Dendritic cell treated with granulocyte-macrophage colony-stimulating factor and Interleukin-4, amounts not matched to agents 40 ng/mL and 50 ng/mL, for 4 days (primary cell): ENCODE data around the gene GRM3.

Experiments used
- H3K27ac Mint-ChIP-seq: one replicate; pipeline ENCODE4 v1.8.0; 2022; ENCODE audit warnings: mild to moderate bottlenecking, mixed read lengths
- H3K27me3 Mint-ChIP-seq: one replicate; pipeline ENCODE4 v1.8.0; 2022; ENCODE audit warnings: mild to moderate bottlenecking, mixed read lengths
- H3K36me3 Mint-ChIP-seq: one replicate; pipeline ENCODE4 v1.8.0; 2022; ENCODE audit warnings: low read depth, mixed read lengths
- H3K4me1 Mint-ChIP-seq: one replicate; pipeline ENCODE4 v1.8.0; 2022; ENCODE audit warnings: low read depth, mixed read lengths
- H3K4me3 Mint-ChIP-seq: one replicate; pipeline ENCODE4 v1.8.0; 2022; ENCODE audit warnings: mild to moderate bottlenecking, moderate library complexity, mixed read lengths
- H3K9me3 Mint-ChIP-seq: one replicate; pipeline ENCODE4 v1.8.0; 2022; ENCODE audit warnings: mixed read lengths
- intact Hi-C: fragments of 100-400 bp; cut with micrococcal nuclease; formaldehyde crosslinking; loops from one replicate; pipeline ENCODE4 v1.15.0; 2022

Gene GRM3

DNA sequence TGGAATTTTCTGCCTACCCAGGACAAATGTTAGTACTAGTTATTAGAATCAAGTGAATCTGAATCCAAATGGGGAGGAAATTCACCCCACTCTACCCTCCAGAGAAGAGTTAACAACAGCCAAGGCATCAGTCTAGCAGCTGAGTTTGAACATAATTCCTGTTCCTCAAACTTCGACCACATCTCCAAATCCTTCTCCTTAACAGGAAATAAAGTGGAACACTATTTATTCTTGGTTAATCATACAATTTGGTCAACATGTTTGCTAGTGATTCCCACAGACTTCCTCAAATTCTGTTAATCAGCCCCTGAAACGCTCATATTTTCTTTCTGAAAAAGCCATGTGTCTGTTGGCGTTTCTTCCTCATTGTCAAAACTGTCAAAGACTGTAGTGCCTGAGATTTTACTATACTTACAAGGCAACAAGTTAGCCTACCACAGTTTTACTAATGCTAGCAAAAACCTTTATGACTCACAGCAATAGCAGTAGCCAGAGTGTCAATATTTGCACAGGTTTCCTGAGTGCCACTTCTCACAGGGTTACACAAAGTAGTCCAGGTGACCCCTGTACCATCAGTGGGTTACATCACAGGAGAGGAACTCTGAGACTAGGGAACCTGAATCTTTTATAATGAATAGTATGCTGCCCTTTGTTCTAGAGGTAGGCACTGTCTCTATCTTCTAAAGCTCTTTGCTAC lies 202.9 kb downstream of the GRM3 start:
- no peak overlapping the region for H3K4me3 Mint-ChIP-seq
- H3K27me3 Mint-ChIP-seq = no peaks in the 10 kb centered on the region
- no peaks in the 10 kb centered on the region for H3K9me3 Mint-ChIP-seq
- no peaks in the 10 kb centered on the region for H3K4me1 Mint-ChIP-seq
- intact Hi-C loops = no loop called here
- no peaks in the 10 kb centered on the region for H3K36me3 Mint-ChIP-seq
- no peak overlapping the region for H3K27ac Mint-ChIP-seq

DNA sequence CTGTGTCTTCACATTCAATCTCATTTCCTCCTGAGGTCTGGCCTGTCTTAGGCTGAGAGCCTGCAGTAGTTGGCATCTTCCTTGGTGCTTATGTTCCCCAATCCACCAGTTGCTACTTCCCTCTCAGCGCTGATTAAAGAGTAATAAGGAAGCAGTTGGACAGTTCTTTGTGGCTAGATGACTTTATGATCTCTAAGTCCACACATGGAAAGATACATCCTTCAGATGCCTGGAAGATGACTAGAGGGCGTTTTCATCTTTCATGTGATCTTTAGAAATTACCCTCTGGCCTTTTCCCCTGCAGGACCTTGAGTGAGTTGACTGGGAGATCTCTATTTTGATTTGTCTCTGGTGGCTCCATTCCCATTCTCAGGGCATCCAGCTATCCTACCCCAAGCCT lies 204.5 kb downstream of the GRM3 start:
- no peak overlapping the region for H3K27ac Mint-ChIP-seq
- intact Hi-C loops = no loop called here

GRCh38 chr7:86851566-86851965 lies 207.9 kb downstream of the GRM3 start:
- intact Hi-C loops = no loop called here
- Mint-ChIP-seq H3K4me3 (no peak overlapping the region), H3K27ac (no peak overlapping the region), H3K36me3 (no peaks in the 10 kb centered on the region), H3K9me3 (no peaks in the 10 kb centered on the region), H3K4me1 (no peaks in the 10 kb centered on the region), H3K27me3 (no peaks in the 10 kb centered on the region)

More for the DNA sequence above, 204.5 kb downstream of the GRM3 start:
- Mint-ChIP-seq H3K36me3 (no peaks in the 10 kb centered on the region), H3K9me3 (no peaks in the 10 kb centered on the region), H3K4me1 (no peaks in the 10 kb centered on the region), H3K4me3 (no peak overlapping the region), H3K27me3 (no peaks in the 10 kb centered on the region)

DNA sequence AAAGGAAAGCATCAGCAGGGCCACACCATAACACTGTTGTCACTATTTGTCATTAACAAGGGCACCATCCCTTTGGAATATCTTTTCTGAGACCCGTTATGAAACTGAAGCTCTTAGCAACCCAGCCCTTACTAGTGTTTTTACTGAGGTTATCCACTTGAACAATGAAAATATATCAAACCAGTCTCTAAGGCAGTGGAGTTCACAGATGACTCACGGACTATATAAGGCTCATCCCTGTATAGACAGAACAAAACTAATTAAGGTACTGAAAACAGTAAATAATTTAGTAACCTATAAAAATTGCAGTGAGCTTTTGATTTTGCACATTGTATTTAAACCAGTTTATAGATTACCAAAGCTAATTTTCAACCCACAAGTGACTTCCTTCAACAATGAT lies 219.7 kb downstream of the GRM3 start:
- intact Hi-C loops = no loop called here
- Mint-ChIP-seq H3K4me1 (no peaks in the 10 kb centered on the region), H3K27ac (no peak overlapping the region)

GRCh38 chr7:86867163-86867762 lies 223.6 kb downstream of the GRM3 start:
- intact Hi-C loops = no loop called here
- Mint-ChIP-seq H3K4me1 (no peaks in the 10 kb centered on the region), H3K27ac (no peak overlapping the region), H3K27me3 (no peaks in the 10 kb centered on the region), H3K9me3 (peaks cover 15% of the 10 kb centered on the region), H3K4me3 (no peak overlapping the region), H3K36me3 (no peaks in the 10 kb centered on the region)

More for the DNA sequence above, 219.7 kb downstream of the GRM3 start:
- Mint-ChIP-seq H3K9me3 (no peaks in the 10 kb centered on the region), H3K27me3 (no peaks in the 10 kb centered on the region), H3K4me3 (no peak overlapping the region), H3K36me3 (no peaks in the 10 kb centered on the region)

DNA sequence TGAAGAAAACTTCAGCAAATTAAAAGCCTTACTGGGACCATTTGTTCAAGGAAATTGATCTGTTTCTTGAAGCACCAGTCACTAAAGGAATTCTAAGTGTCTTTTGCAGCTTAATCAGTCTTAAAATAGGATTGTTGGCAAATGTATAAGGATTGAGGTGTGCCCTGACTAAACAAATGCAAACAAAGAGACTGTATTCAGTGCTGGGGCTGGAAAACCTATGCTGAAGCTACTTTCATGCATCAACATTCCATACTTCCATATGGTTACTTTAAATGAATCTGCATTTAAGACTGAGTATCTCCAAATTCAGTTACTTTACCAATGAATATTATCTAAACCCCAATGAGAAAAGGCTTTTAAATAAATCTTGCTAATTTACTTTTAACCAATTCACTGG lies 232.4 kb downstream of the GRM3 start:
- Mint-ChIP-seq H3K9me3 (no peaks in the 10 kb centered on the region), H3K27me3 (no peaks in the 10 kb centered on the region), H3K36me3 (no peaks in the 10 kb centered on the region), H3K27ac (no peak overlapping the region), H3K4me3 (no peak overlapping the region), H3K4me1 (no peaks in the 10 kb centered on the region)
- intact Hi-C loops = no loop called here

DNA sequence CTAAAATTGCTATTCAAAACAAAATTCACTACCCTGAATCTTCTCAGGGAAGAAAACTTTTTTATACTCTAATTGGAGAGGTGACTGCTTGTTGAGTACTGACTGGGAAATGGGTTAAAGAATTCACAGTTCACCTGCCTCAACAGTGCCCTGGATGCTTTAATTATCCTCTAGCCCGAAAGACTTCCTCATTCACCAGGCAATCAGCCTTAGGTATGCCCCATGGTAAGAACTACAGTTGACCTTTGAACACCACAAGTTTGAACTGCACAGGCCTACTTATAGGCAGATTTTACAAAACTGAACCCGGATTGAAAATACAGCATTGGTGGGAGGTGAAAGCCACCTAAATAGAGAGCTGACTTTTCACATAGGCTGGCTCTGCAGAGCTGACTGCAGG lies 240.4 kb downstream of the GRM3 start:
- intact Hi-C loops = no loop called here

GRCh38 chr7:86889501-86889900 lies 245.8 kb downstream of the GRM3 start:
- intact Hi-C loops = no loop called here

More for the DNA sequence above, 240.4 kb downstream of the GRM3 start:
- Mint-ChIP-seq H3K36me3 (no peaks in the 10 kb centered on the region), H3K4me3 (no peak overlapping the region), H3K9me3 (no peaks in the 10 kb centered on the region), H3K27ac (no peak overlapping the region), H3K27me3 (no peaks in the 10 kb centered on the region), H3K4me1 (no peaks in the 10 kb centered on the region)

DNA sequence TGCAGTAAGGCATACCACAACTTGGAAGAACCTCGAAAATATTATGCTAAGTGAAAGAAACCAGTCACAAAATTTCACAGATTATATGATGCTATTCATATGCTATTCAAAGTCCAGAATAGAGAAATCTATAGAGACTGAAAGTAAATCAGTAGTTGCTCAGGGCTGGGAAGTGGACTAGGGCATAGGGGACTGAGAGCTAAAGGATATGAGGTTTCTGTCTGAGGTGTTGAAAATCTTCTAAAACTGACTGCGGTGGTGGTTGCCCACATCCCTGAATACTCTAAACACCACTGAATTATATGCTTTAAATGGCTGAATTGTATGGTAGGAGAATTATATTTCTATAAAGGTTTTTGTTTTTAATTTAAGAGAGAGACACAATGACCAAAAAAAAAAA lies 254.5 kb downstream of the GRM3 start:
- no peaks in the 10 kb centered on the region for H3K9me3 Mint-ChIP-seq
- H3K36me3 Mint-ChIP-seq = no peaks in the 10 kb centered on the region
- H3K27ac Mint-ChIP-seq = no peak overlapping the region
- no peaks in the 10 kb centered on the region for H3K27me3 Mint-ChIP-seq
- H3K4me1 Mint-ChIP-seq = no peaks in the 10 kb centered on the region
- intact Hi-C loops = no loop called here
- H3K4me3 Mint-ChIP-seq = no peak overlapping the region

More at GRCh38 chr7:86889501-86889900, 245.8 kb downstream of the GRM3 start:
- no peaks in the 10 kb centered on the region for H3K4me1 Mint-ChIP-seq
- H3K36me3 Mint-ChIP-seq = no peaks in the 10 kb centered on the region
- no peak overlapping the region for H3K4me3 Mint-ChIP-seq
- H3K27ac Mint-ChIP-seq = no peak overlapping the region
- H3K27me3 Mint-ChIP-seq = no peaks in the 10 kb centered on the region
- no peaks in the 10 kb centered on the region for H3K9me3 Mint-ChIP-seq

- Mint-ChIP-seq H3K4me1 (no peaks in the 10 kb centered on the region), H3K27ac (no peak overlapping the region), H3K9me3 (no peaks in the 10 kb centered on the region), H3K36me3 (no peaks in the 10 kb centered on the region), H3K4me3 (no peak overlapping the region), H3K27me3 (no peaks in the 10 kb centered on the region)
- intact Hi-C loops = loop anchor here (10.0 kb wide), 1 partner anchor 1856 kb away; no protein-coding TSS in a partner anchor
Observed at GRCh38 chr7:86900886-86901285, 257.2 kb downstream of the GRM3 start.

DNA sequence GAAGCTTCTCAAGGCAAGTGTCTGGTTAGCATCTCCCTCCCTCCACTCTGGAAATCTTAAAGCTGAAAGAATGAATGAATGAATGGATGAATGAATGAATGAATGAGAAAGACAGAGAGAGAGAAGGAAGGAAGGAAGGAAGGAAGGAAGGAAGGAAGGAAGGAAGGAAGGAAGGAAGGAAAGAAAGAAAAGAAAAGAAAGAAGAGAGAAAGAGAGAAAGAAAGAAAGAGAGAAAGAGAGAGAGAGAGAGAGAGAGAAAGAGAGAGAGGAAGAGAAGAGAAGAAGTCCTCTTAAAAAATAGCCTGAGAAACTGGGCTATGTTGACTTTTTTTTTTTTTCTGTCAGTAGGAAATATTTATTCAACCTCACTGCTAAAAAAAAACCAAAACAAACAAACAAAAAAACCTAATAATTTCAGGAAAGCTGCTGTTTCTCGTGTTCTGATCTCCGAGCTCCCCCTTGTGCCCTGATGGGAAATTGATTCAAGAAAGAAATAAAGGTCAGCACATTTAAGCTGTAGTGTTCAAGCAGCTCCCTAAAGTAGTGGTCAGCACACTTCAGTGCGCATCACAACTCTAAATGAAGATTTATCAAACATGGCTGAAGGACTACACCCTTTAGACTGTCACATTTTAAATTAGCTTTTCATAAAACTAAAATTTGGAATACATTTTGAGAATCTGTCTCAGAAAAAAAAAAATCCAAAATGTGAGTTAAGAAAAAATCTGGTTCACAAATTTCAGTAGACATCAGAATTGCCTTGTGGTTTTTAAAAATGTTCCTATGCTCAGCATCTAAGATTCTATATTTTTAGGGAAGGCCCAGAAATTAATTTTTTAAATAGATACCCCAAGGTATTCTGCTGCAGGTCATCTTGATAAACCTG lies 261.5 kb downstream of the GRM3 start:
- Mint-ChIP-seq H3K27me3 (no peaks in the 10 kb centered on the region), H3K27ac (no peak overlapping the region), H3K4me1 (no peaks in the 10 kb centered on the region), H3K9me3 (no peaks in the 10 kb centered on the region), H3K4me3 (no peak overlapping the region), H3K36me3 (no peaks in the 10 kb centered on the region)
- intact Hi-C loops = loop anchor here (10.0 kb wide), 1 partner anchor 1860 kb away; no protein-coding TSS in a partner anchor

GRCh38 chr7:86908948-86909347 lies 265.2 kb downstream of the GRM3 start:
- no peak overlapping the region for H3K27ac Mint-ChIP-seq
- H3K4me1 Mint-ChIP-seq = no peaks in the 10 kb centered on the region
- H3K9me3 Mint-ChIP-seq = no peaks in the 10 kb centered on the region
- intact Hi-C loops = loop anchor here (10.0 kb wide), 1 partner anchor 1864 kb away; no protein-coding TSS in a partner anchor
- no peak overlapping the region for H3K4me3 Mint-ChIP-seq
- no peaks in the 10 kb centered on the region for H3K36me3 Mint-ChIP-seq
- H3K27me3 Mint-ChIP-seq = peaks cover 2% of the 10 kb centered on the region

GRCh38 chr7:86911659-86912058 lies 267.9 kb downstream of the GRM3 start:
- Mint-ChIP-seq H3K9me3 (no peaks in the 10 kb centered on the region), H3K27me3 (peaks cover 2% of the 10 kb centered on the region), H3K27ac (no peak overlapping the region), H3K4me3 (no peak overlapping the region), H3K4me1 (no peaks in the 10 kb centered on the region), H3K36me3 (no peaks in the 10 kb centered on the region)
- intact Hi-C loops = no loop called here

DNA sequence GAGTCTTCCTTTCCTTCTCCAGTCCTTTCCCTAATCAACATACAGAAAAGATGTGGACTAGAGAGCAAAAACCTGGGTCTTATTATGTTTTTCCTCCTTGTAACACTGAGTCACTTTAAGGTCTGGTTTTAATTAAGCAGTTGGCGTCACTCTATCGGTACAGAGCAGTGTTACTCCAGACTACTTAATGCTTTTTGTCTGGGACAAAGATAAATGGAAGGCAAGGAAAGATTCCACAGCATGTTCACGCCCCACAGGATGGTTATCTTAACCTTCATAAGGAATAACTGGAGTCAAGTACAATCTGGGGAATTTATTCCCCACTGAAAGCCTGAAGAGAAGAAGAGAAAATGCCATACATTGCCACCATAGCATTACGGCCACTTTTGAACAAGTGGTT lies 270.0 kb downstream of the GRM3 start:
- H3K9me3 Mint-ChIP-seq = no peaks in the 10 kb centered on the region
- no peak overlapping the region for H3K27ac Mint-ChIP-seq
- H3K4me1 Mint-ChIP-seq = no peaks in the 10 kb centered on the region
- peaks cover 2% of the 10 kb centered on the region for H3K27me3 Mint-ChIP-seq
- no peak overlapping the region for H3K4me3 Mint-ChIP-seq
- H3K36me3 Mint-ChIP-seq = no peaks in the 10 kb centered on the region
- intact Hi-C loops = no loop called here
